ENCODE data around the gene KRT76. TPM values are rescaled to one million over a fixed set of nuclear protein-coding genes. Genes with fewer than 3 reads are reported as not detected.

The KRT76 gene
- total RNA-seq, 1 experiment from 2014 or later: not detected

DNA sequence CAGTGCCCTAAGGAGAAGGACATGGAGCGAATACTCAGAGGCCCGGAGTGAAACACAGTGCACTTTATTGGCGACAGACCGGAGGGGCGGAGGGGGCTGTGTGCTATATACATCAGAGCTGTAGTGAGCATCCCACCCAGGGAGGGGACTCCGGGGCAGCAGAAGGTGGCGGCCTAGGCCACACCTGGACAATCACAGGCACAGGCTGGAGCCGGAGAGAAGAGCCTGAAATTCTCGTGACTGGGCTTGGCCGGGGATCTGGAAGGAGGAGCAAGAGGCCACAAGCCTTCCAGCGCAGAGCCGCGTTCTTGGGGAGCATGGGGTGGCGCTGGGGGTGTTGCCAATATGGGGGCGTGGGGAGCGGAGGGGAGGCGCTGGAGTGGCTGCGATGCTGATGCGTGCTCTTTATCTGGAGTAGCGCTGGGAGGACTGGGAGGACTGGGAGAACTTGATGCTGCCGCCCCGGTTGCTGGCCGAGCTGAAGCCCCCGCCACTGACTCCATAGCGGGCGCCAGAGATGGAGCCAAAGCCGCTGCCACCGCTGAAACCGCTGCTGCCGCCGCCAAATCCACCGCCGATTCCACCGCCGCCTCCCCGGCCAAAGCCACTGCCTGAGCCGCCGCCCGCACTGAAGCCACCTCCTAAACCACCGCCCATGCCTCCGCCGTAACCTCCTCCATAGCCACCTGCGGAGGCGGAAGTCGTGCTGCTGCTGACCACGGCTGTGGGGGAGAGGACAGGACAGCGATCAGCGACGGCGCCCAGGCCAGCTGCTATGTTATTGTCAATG, 12.7 kb upstream of the KRT76 start:
- BruUV-seq (replicated peaks): no TSS peak
- Histone ChIP-seq H3K4me2 (ENCODE audit: low read length) (no peak overlapping the region), H3K9me2 (ENCODE audit: insufficient read depth) (no peaks in the 10 kb centered on the region), H3K9me3 (ENCODE audit: control insufficient read depth in 1 of 2, insufficient read depth in 1 of 2, low read depth in 1 of 2, low read length in 2 of 2) (no peaks in the 10 kb centered on the region), H3K9ac (ENCODE audit: low read length) (no peak overlapping the region), H4K20me1 (ENCODE audit: insufficient read depth) (no peaks in the 10 kb centered on the region), H3K36me3 (ENCODE audit: control insufficient read depth in 1 of 2, insufficient read depth in 2 of 2, low read length in 2 of 2) (no peaks in the 10 kb centered on the region), H3K4me1 (ENCODE audit: control insufficient read depth in 1 of 2, insufficient read depth in 2 of 2, low read length in 2 of 2) (peaks cover 0 to 8% of the 10 kb centered on the region in 2 experiments; a peak in 1 of 4 replicates), H2AFZ (ENCODE audit: low read depth, low read length, poor library complexity, severe bottlenecking) (no peak overlapping the region), H3K27ac (ENCODE audit: low read depth, low read length) (no peak overlapping the region), H3K4me3 (replicated peaks in 1 of 2; ENCODE audit: low read depth in 1 of 2, low read length in 2 of 2) (no peak overlapping the region), H3K79me2 (ENCODE audit: insufficient read depth, low read length) (no peaks in the 10 kb centered on the region), H3K27me3 (ENCODE audit: insufficient read depth, low read length) (peaks cover 5% of the 10 kb centered on the region; the same call in 1 of the 2 replicates)
- intact Hi-C loops (cut with micrococcal nuclease): no loop called here
- TF ChIP-seq CBX3 (IDR thresholded peaks at IDR 0.05; ENCODE audit: low read depth) (no peak), EGR1 (IDR thresholded peaks at IDR 0.05; ENCODE audit: low read depth) (no peak), SIN3A (IDR thresholded peaks at IDR 0.05; ENCODE audit: low read depth) (no peak), ZNF274 (IDR thresholded peaks at IDR 0.05; ENCODE audit: low read depth, low read length) (no peak)
- ChIA-PET POLR2A (no interaction called here), CTCF (no interaction called here), RAD21 (ENCODE audit: low non-redundant PET in 1 of 2, low total read pairs in 2 of 2, uncharacterized antibody in 2 of 2, unreplicated experiment in 2 of 2) (no interaction called here)
- DNase-seq (ENCODE audit: low read depth, low spot score) (no peak), ATAC-seq (no peak)

DNA sequence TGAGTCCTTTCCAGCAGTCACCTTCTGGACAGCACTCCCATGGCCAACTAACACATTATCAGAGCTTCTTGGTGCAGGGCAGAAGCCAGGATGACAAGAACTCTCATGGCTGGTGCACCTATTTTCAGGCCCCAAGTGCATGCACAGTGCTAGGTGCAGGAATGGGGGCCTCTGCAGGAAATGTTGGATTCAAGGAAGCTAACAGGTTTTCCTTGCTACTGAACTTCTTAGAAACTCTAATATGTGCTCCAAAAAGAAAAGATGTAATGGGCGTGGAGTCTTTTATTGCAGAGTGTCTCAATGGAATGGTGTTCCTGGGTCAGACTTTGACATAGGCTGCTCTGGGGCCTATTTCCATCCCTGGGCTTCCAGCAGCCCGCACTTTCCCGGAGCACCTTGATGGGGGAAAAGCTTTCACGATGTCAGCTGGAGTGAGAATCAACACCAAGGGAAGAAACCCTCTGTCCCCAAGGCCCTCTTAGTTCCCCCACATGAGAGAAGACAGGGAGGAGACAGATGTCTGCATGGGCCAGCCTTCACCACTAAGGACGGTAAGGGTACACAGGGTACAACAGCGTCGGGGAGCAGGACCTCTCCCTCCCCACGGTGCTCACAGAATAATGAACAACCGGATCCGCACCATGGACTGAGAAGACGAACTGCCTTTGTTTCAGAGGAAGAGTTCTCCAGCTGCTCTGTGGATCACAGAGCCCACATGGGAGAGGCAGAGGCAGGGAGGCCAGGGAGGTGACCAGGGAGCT, 11.9 kb upstream of the KRT76 start:
- Histone ChIP-seq H3K9me2 (ENCODE audit: insufficient read depth) (no peaks in the 10 kb centered on the region), H4K20me1 (ENCODE audit: insufficient read depth) (no peaks in the 10 kb centered on the region), H3K4me1 (ENCODE audit: control insufficient read depth in 1 of 2, insufficient read depth in 2 of 2, low read length in 2 of 2) (peaks cover 0 to under 1% of the 10 kb centered on the region in 2 experiments; a peak in 1 of 4 replicates), H3K79me2 (ENCODE audit: insufficient read depth, low read length) (no peaks in the 10 kb centered on the region), H3K36me3 (ENCODE audit: control insufficient read depth in 1 of 2, insufficient read depth in 2 of 2, low read length in 2 of 2) (no peaks in the 10 kb centered on the region), H3K4me3 (replicated peaks in 1 of 2; ENCODE audit: low read depth in 1 of 2, low read length in 2 of 2) (no peak overlapping the region), H3K27ac (ENCODE audit: low read depth, low read length) (no peak overlapping the region), H3K9ac (ENCODE audit: low read length) (no peak overlapping the region), H3K4me2 (ENCODE audit: low read length) (no peak overlapping the region), H3K9me3 (ENCODE audit: control insufficient read depth in 1 of 2, insufficient read depth in 1 of 2, low read depth in 1 of 2, low read length in 2 of 2) (no peaks in the 10 kb centered on the region), H3K27me3 (ENCODE audit: insufficient read depth, low read length) (peaks cover 5% of the 10 kb centered on the region; the same call in 1 of the 2 replicates), H2AFZ (ENCODE audit: low read depth, low read length, poor library complexity, severe bottlenecking) (no peak overlapping the region)
- DNase-seq (ENCODE audit: low read depth, low spot score) (no peak), ATAC-seq (no peak)
- no TSS peak for BruUV-seq (replicated peaks)
- intact Hi-C loops (cut with micrococcal nuclease): no loop called here
- POLR2A ChIA-PET: interaction anchor here (0.6 kb wide), 1 partner anchor 12 kb away, joined by 3 read pairs; the partner anchor contains the start of gene KRT76
- CTCF ChIA-PET: no interaction called here
- TF ChIP-seq SRF (IDR thresholded peaks at IDR 0.05; ENCODE audit: low read depth) (no peak), ZFX (IDR thresholded peaks at IDR 0.05) (no peak), CEBPB (IDR thresholded peaks at IDR 0.05; ENCODE audit: low read depth) (no peak), TCF7L2 (IDR thresholded peaks at IDR 0.05; ENCODE audit: borderline replicate concordance, extremely low read depth, insufficient read depth, insufficient read length) (no peak), YY1 (IDR thresholded peaks at IDR 0.05; ENCODE audit: extremely low read depth, insufficient replicate concordance, low read depth, low read length) (no peak)
- RAD21 ChIA-PET (ENCODE audit: low non-redundant PET in 1 of 2, low total read pairs in 2 of 2, uncharacterized antibody in 2 of 2, unreplicated experiment in 2 of 2): no interaction called here
